Vagina (tissue), 2 donors: ENCODE measurements around the gene AREL1. TPM values are rescaled to one million over a fixed set of nuclear protein-coding genes. Genes with fewer than 3 reads are reported as not detected.

Experiments used
- DNase-seq, 2 donors: peaks; one replicate each; pipeline ENCODE4 v3.0.0-alpha.2; 2017; ENCODE audit errors: extremely low spot score in 2 of 2
- H3K27ac ChIP-seq: fragments of 200-600 bp; sonication (generic); one replicate; pipeline ENCODE4 v1.5.1; 2019
- H3K27me3 ChIP-seq: fragments of 200-600 bp; sonication (generic); one replicate; pipeline ENCODE4 v1.5.1; 2019
- H3K36me3 ChIP-seq, 2 donors: fragments of 200-600 bp; sonication (generic); one replicate each; pipeline ENCODE4 v1.5.1; 2017 to 2019
- H3K4me1 ChIP-seq: fragments of 200-600 bp; sonication (generic); one replicate; pipeline ENCODE4 v1.5.1; 2019
- H3K4me3 ChIP-seq, 2 donors: fragments of 200-600 bp; sonication (generic); 1 replicate in 1 of 2; 2 replicates in 1 of 2; pipeline ENCODE4 v1.5.1; 2016 to 2019
- H3K9me3 ChIP-seq: fragments of 200-600 bp; sonication (generic); one replicate; pipeline ENCODE4 v1.5.1; 2019
- CTCF ChIP-seq, 3 experiments: fragments of 450-650 bp in 2 of 3; fragments of 200-600 bp in 1 of 3; sonication (generic) in 1 of 3; IDR thresholded peaks; one replicate each; pipeline ENCODE4 v1.5.1; 2017 to 2019; ENCODE audit warnings: antibody characterized with exemption in 3 of 3, mild to moderate bottlenecking in 2 of 3, moderate library complexity in 2 of 3
- POLR2A ChIP-seq, 2 donors: fragments of 450-650 bp; IDR thresholded peaks; one replicate each; pipeline ENCODE4 v1.6.1; 2017; ENCODE audit warnings: antibody characterized with exemption in 2 of 2, mild to moderate bottlenecking in 2 of 2, moderate library complexity in 2 of 2
- POLR2AphosphoS5 ChIP-seq, 2 donors: sonication (generic); formaldehyde crosslinking; IDR thresholded peaks; one replicate each; pipeline ENCODE4 v1.9.0; 2017; ENCODE audit warnings: antibody characterized with exemption in 2 of 2, mild to moderate bottlenecking in 2 of 2, low read depth in 1 of 2; ENCODE audit not compliant: insufficient read depth in 1 of 2
- intact Hi-C: fragments of 100-400 bp; cut with DNase I; formaldehyde crosslinking; loops from one replicate; pipeline ENCODE4 v1.15.1; 2023
- total RNA-seq: library from RNA; depleted of rRNA; stranded (reverse); fragments of >200 nt; gene quantifications from one replicate; pipeline ENCODE4 v1.2.3, GENCODE V29; 2016

AREL1 gene
- total RNA-seq, 1 donor from 2014 or later: 32.7 TPM

- Histone ChIP-seq H3K4me3 (no peak overlapping the region), H3K9me3 (no peaks in the 10 kb centered on the region), H3K36me3 (no peaks in the 10 kb centered on the region), H3K27ac (no peak overlapping the region), H3K27me3 (no peaks in the 10 kb centered on the region), H3K4me1 (peaks cover 49% of the 10 kb centered on the region)
- intact Hi-C loops: no loop called here
- DNase-seq: no peak
- no peak for TF ChIP-seq CTCF (IDR thresholded peaks at IDR 0.05)
- TF ChIP-seq POLR2A (IDR thresholded peaks at IDR 0.05): no peak
- TF ChIP-seq POLR2AphosphoS5 (IDR thresholded peaks at IDR 0.05; ENCODE audit: insufficient read depth in 1 of 2, low read depth in 1 of 2): no peak
Measured at GRCh38 chr14:74650927-74651686, 61.8 kb downstream of the AREL1 start.

- Histone ChIP-seq H3K27me3 (no peaks in the 10 kb centered on the region), H3K9me3 (no peaks in the 10 kb centered on the region), H3K27ac (peak overlapping the region; percentile 44), H3K4me1 (peaks cover 37% of the 10 kb centered on the region), H3K4me3 (no peak overlapping the region), H3K36me3 (no peaks in the 10 kb centered on the region)
- no peak for DNase-seq
- TF ChIP-seq POLR2A (IDR thresholded peaks at IDR 0.05) (no peak), CTCF (IDR thresholded peaks at IDR 0.05) (no peak), POLR2AphosphoS5 (IDR thresholded peaks at IDR 0.05; ENCODE audit: insufficient read depth in 1 of 2, low read depth in 1 of 2) (no peak)
- intact Hi-C loops: no loop called here
Measured at GRCh38 chr14:74649673-74650072, 63.2 kb downstream of the AREL1 start.

GRCh38 chr14:74649167-74649566, 63.7 kb downstream of the AREL1 start:
- H3K27ac ChIP-seq: peak overlapping the region; percentile 44

GRCh38 chr14:74648601-74649000, 64.3 kb downstream of the AREL1 start:
- no peaks in the 10 kb centered on the region for H3K36me3 ChIP-seq
- H3K27ac ChIP-seq: peak overlapping the region; percentile 44
- no peaks in the 10 kb centered on the region for H3K9me3 ChIP-seq

More at GRCh38 chr14:74649167-74649566, 63.7 kb downstream of the AREL1 start:
- Histone ChIP-seq H3K27me3 (no peaks in the 10 kb centered on the region), H3K9me3 (no peaks in the 10 kb centered on the region), H3K4me3 (no peak overlapping the region), H3K36me3 (no peaks in the 10 kb centered on the region), H3K4me1 (peaks cover 37% of the 10 kb centered on the region)
- TF ChIP-seq CTCF (IDR thresholded peaks at IDR 0.05): no peak
- TF ChIP-seq POLR2A (IDR thresholded peaks at IDR 0.05): no peak
- no peak for TF ChIP-seq POLR2AphosphoS5 (IDR thresholded peaks at IDR 0.05; ENCODE audit: insufficient read depth in 1 of 2, low read depth in 1 of 2)
- intact Hi-C loops: no loop called here
- no peak for DNase-seq

More at GRCh38 chr14:74648601-74649000, 64.3 kb downstream of the AREL1 start:
- H3K27me3 ChIP-seq: no peaks in the 10 kb centered on the region
- intact Hi-C loops: no loop called here
- TF ChIP-seq CTCF (IDR thresholded peaks at IDR 0.05) (no peak), POLR2AphosphoS5 (IDR thresholded peaks at IDR 0.05; ENCODE audit: insufficient read depth in 1 of 2, low read depth in 1 of 2) (no peak), POLR2A (IDR thresholded peaks at IDR 0.05) (no peak)
- no peak for DNase-seq
- peaks cover 37% of the 10 kb centered on the region for H3K4me1 ChIP-seq
- no peak overlapping the region for H3K4me3 ChIP-seq
